ENCODE data around the gene AURKAIP1.
"Not testable (repeated sequence)": the region's sequence is repeated elsewhere in the genome, so short reads cannot be mapped to it uniquely, and the experiment has no call there.

The AURKAIP1 gene

DNA sequence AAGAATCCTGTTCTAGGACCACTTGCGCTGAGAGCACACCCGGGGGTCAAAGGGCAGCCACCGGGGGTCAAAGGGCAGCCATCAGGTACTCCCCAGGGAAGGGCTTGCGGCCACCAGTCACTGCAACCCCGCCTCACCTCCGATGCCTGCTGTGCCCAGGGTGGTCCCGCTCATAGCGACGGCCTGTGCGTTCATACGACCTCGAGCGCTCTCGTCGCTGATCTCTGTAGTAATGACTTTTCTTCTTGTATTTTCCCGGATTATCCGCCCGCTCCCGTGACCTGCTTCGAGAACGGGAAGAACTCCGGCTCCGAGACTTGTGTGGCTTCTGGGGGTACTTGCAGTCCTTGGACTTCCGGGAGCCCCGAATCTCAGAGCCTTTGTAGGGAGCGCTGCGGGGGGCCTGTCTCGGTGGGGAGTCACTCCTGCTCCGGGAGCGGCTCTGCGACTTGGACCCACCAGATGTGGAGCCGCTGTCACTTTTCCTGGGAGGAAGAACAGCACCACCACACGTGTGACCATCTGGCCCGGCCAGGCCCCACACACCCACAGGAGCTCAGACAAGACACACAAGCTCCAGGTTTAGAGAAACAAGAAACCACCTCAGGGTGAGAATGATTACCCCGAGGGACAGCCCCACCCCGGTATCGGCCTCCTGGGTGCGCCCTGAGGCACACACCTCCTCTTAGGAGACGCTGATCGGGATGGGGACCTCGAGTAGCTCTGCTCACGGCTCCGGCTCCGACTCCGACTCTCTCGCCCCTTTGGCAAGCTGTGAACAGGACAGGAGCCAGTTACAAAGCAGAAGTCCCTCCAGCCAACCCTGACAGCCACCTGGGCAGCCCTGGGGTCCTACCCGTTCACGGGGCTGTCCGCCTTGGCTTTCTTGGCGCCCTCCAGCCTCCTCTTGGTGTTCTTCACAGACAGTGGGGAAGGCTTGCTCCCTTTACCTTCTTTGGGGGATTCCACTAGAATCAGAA, 12.4 kb upstream of the AURKAIP1 start:
- DNase-seq (ENCODE audit: low read depth in 2 of 3, low spot score in 1 of 3): no peak

GRCh38 chr1:1385931-1386330, 10.9 kb upstream of the AURKAIP1 start:
- no peak for DNase-seq (ENCODE audit: low read depth in 2 of 3, low spot score in 1 of 3)

DNA sequence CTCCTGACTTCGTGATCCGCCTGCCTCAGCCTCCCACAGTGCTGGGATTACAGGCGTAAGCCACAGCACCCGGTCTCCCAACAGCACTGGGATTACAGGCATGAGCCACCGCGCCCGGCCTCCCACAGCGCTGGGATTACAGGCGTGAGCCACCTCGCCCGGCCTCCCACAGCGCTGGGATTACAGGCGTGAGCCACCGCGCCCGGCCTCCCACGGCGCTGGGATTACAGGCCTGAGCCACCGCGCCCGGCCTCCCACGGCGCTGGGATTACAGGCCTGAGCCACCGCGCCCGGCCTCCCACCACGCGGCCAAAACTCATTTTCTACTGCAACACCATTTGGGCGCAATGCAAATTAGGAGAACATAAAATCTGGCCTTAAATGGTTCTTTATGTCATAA, 10.3 kb upstream of the AURKAIP1 start:
- DNase-seq (ENCODE audit: low read depth in 2 of 3, low spot score in 1 of 3): not testable (repeated sequence)

DNA sequence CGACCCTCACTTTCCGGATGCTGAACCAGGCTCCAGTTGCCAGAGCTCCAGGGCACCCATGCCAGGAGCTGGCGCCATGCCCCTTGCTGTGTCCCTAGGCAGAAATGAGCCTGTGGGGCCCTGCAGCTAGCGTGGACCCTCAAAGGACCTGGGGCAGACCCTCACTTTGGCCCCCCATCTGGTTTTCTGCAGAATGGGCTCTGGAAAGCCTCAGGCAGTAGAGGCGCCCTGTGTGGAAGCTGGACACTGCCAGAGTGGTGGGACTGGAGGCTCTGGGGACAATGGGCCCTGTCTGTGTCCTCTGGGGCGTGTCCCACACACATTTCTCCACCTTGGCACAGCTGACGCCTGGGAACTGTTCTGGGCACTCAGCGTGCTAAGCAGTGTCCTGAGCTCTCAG, 6.3 kb upstream of the AURKAIP1 start:
- no peak for DNase-seq (ENCODE audit: low read depth in 2 of 3, low spot score in 1 of 3)

GRCh38 chr1:1380860-1381259, 5.9 kb upstream of the AURKAIP1 start:
- no peak for DNase-seq (ENCODE audit: low read depth in 2 of 3, low spot score in 1 of 3)

DNA sequence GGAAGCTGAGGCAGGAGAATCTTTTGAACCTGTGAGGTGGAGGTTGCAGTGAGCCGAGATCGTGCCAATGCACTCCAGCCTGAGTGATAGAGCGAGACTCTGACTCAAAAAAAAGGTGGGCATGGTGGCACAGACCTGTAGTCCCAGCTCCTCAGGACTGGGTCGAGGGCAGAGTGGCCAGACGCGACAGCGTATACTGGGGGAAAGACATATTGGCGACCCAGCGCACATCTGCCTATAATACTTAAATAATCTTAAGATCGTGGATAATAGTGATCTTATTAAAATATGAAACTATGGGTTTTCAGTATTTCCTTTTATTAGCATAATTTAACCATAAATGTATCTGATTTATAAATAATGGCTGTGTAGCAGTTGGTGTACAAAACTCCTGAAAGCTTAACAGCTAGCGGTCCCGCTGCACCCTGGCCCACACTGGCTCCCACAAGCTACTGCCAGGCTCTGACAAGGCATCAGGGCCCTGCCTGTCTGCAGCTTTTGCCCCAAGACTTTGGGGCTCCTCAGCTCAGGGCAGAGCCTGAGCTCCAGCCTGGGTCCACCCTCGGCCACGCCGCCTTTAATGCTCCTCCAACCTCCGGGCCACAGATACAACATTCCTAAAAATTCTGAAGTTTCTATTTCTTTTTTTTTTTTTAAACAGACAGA, 2.7 kb upstream of the AURKAIP1 start:
- DNase-seq (ENCODE audit: low read depth in 2 of 3, low spot score in 1 of 3): no peak

DNA sequence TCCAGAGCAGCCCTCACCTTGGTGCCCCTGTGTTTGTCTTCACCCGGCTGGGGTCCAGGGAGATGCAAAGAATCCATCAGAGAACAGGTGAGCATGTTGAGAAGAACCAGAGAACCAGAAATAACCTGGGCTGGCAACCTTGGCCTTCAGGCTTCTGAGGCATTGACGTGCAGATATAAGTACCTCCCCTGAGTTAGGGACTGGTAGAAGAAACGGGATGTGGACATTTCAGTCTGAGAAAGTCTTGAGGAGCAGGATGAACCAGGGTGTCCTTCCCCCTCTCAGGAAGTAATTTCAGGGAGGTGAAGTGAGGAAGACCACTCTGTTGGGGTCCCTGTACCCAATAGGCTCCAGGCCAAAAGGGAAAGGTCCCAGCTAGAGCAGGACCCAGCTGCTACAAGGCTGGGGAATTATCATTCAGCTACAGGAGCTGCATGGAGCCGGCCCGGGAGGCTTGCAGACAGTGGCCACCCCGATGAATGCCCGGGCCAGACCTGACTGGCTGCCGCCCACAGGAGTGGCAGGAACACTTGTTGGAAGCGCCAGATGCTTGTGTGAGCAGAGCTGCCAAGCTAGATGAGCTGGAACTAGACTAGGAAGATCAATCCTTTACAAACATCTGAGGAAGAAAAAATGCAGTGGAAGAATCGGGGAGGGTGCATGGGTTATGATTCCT, 1.7 kb upstream of the AURKAIP1 start:
- no peak for DNase-seq (ENCODE audit: low read depth in 2 of 3, low spot score in 1 of 3)

DNA sequence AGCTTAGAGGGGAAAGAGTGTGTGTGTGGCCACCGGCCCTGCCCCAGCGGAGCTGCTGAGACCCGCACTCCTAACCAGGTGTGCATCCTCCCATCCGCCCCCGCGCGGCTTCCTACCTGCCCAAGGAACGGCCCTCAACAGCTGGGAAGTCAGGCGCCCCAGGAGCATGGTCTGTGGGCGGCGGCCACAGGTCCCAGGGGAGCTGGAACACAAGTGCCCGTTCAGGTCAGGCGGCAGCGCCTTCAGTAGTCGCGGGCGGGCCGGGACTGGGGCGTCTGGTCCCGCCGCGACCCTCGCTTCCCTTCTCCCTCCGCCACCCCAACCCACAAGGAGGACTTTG, 448 bp downstream of the AURKAIP1 start:
- DNase-seq (ENCODE audit: low read depth in 2 of 3, low spot score in 1 of 3): no peak

GRCh38 chr1:1373815-1374588, 1.0 kb downstream of the AURKAIP1 start:
- no peak for DNase-seq (ENCODE audit: low read depth in 2 of 3, low spot score in 1 of 3)

GRCh38 chr1:1373051-1373814, 1.8 kb downstream of the AURKAIP1 start:
- no peak for DNase-seq (ENCODE audit: low read depth in 2 of 3, low spot score in 1 of 3)

GRCh38 chr1:1371746-1372711, 3.0 kb downstream of the AURKAIP1 start:
- peak; percentile 53 to 89 (median 72) for DNase-seq (ENCODE audit: low read depth in 2 of 3, low spot score in 1 of 3)

DNA sequence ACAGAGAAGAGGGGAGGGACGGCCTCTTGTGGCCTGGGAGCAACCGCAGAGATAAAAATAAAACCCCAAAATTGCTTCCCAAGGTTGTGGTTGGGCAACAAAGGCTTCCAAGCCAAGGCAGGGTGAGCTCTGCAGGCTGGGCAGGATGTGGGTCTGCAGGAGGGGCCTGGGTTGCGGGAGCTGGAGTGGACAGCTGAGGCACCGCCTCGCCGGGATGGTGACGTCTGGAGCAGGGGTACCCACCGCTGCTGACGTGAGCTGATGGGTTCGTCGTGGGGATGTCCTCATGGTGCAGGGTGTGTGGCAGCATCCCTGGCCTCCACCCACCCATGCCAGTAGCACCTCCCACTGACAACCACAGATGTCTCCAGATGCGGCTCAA, 3.7 kb downstream of the AURKAIP1 start:
- DNase-seq (ENCODE audit: low read depth in 2 of 3, low spot score in 1 of 3): no peak

DNA sequence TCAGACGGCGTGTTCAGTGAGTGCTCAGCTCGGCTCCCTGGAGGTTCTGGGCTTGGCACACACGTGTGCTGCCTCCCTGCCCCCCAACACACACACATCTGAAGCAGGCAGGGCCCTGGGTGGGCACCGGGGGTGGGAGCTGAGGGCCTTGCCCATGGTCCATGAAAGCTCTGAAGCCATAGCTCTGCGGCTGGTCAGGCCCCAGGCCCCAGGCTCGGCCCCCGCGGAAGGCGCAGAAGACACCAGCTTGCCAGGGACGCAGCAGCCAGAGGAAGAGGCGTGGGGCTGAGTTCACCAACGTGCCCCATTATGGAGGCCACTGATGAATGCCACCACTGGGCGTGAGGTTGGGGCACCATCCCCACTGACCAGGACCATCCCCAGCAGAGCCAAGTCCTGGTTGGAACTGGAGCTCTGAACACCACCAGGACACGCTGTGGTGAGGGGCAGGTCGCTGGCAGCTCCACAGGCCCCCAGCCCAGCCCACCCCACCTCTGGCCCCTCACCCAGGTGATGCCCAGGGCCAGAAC, 4.2 kb downstream of the AURKAIP1 start:
- no peak for DNase-seq (ENCODE audit: low read depth in 2 of 3, low spot score in 1 of 3)

- not testable (repeated sequence) for DNase-seq (ENCODE audit: low read depth in 2 of 3, low spot score in 1 of 3)
Measured at GRCh38 chr1:1370094-1370493, 4.9 kb downstream of the AURKAIP1 start.

DNA sequence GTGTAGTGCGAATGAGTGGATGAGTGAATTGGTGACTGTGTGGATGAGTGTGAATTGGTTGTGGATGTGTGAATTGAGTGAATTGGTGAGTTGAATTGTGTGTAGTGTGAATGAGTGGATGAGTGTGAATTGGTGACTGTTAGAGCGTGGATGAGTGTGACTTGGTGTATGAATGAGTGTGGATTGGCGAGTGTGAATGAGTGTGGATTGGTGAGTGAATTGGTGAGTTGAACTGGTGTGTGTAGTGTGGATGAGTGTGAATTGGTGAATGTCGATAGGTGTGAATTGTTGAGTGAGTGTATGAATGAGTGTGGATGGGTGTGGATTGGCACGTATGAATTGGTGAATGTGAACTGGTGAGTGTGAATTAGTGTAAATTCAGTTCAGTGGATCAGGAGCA, 7.7 kb downstream of the AURKAIP1 start:
- DNase-seq (ENCODE audit: low read depth in 2 of 3, low spot score in 1 of 3): no peak

DNA sequence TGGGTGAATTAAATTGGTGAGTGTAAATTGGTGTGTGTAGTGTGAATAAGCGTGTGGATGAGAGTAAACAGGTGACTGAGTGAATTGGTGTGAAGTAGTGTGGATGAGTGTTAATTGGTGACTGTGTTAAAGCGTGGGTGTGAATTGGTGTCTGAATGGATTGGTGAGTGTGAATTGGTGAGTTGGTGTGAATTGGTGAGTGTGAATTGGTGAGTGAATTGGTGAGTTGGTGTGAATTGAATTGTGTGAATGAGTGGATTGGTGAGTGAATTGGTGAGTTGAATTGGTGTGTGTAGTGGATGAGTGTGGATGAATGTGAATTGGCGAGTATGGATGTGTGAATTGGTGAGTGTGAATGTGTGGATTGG, 8.3 kb downstream of the AURKAIP1 start:
- no peak for DNase-seq (ENCODE audit: low read depth in 2 of 3, low spot score in 1 of 3)

DNA sequence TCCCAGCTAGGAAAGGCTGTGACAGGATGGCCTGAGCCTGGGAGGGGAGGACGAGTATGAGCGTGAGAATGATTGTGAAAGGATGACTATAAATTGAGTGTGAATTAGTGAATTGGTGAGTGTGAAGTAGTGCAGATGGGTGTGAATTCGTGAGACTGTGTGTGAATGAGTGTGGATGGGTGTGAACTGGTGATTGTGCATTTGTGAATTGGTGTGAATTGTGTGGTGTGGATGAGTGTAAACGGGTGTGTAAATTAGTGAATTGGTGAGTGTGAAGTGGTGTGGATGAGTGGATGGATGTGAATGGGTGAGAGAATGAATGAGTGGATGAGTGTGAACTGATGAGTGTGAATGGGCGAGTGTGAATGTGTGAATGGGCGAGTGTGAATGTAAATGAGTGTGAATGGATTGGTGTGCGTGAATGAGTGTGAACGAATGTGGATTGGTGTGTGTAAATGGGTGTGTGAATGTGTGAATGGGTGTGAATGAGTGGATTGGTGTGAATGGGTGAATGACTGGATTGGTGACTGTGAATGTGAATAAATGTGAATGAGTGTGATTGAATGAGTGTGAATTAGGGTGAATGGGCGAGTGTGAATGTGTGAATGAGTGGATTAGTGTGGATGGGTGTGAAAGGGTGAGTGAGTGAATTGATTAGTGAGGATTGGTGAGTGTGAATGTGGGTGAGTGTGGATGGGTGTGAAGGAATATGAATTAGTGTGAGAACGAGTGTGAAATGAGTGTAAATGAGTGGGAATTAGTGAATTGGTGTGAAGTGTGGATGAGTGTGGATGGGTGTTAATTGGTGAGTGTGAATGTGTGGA, 8.9 kb downstream of the AURKAIP1 start:
- no peak for DNase-seq (ENCODE audit: low read depth in 2 of 3, low spot score in 1 of 3)

DNA sequence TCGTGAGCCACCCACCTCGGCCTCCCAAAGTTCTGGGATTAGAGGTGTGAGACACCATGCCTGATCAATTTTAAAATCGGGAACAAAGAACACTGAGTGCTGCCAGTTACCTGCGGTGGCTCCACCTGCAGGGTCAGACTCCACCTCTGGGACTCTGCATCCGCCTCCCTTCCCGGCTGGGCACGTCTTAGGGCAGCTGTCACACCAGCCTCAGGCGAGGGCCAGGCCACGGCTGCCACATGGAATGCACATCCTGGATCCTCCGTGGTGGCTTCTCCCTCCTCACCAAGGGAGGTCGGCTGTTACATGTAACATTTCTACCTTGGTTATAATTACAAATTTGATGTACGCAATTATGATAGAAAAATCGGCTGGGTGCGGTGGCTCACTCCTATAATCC, 10.7 kb downstream of the AURKAIP1 start:
- DNase-seq (ENCODE audit: low read depth in 2 of 3, low spot score in 1 of 3): no peak

Measured in stimulated activated CD4-positive, alpha-beta T cell treated with anti-CD3 and anti-CD28 coated beads, Interleukin-12 subunit alpha, Interleukin-12 subunit beta, amount 100 ng/mL, for 48 hours (primary cell).